ENCODE measurements around the gene ANKRD35.
A peak's percentile ranks its signal among the peaks of the same experiment; 100 is the strongest.

ANKRD35 gene

DNA sequence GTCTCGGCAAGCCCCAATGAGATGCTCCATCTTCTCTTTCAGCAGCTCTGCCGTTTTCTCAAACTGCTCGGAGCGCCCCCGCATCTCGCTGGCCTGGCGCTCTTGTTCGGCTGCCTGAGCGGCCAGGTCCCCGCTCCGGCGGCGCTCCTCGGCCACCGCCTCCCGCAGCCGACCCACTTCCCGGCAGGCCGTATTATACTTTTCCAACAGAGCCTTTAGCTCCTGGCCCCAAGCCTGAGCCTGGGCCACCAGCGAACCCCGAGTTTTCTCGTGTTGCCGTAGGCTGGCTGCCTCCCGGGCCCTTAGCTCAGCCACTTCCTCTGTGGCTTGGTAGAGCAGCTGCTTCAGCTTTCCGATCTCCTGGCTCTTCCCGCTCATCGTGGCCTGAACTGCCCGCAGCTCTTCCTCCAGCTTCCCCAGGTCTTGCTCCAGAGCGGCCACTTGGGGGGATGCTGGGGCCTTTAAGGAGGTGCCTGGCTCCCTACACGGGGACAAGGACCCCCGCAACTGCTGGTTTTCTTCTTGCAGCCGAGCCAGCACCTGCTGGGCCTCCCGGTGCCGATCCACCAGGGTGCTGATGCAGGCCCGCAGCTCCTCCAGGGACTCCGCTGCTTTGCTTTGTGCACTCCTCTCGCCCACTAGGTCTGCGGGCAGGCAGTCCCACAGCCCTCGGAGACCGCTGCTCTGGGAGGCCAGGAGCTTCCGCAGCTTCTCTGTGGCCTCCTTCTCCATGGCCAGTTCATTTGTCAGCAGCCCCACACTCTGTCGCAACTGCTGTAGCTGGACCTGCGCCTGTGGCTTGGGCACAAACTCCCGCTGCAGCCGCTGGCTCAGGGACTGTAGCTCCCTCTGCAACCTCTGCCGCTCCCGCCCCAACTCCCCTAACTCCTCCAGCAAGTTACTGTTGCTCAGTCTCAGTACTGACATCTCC lies 13.4 kb downstream of the ANKRD35 start:
- Histone ChIP-seq H3K27ac (ENCODE audit: insufficient read depth in 1 of 2, low read depth in 1 of 2, low read length in 2 of 2, poor library complexity in 1 of 2, severe bottlenecking in 2 of 2) (peak overlapping the region in 1 of 2 experiments; percentile 33), H3K9me3 (ENCODE audit: control extremely low read depth in 1 of 5, control insufficient read depth in 4 of 5, insufficient read depth in 2 of 5, low read depth in 1 of 5, low read length in 4 of 5) (no peaks in the 10 kb centered on the region), H3K4me3 (ENCODE audit: control insufficient read depth in 1 of 7, extremely low read depth in 1 of 7, insufficient read depth in 4 of 7, low read depth in 2 of 7, low read length in 6 of 7) (peak overlapping the region; percentile 19 to 74 (median 58)), H3K27me3 (replicated peaks in 2 of 5; ENCODE audit: control insufficient read depth in 4 of 5, insufficient read depth in 5 of 5, low read length in 4 of 5) (peaks cover 0 to 2% (median 0%) of the 10 kb centered on the region in 5 experiments), H3K4me1 (ENCODE audit: control extremely low read depth in 1 of 4, control insufficient read depth in 4 of 4, insufficient read depth in 4 of 4, low read length in 3 of 4) (peaks cover 0 to 25% (median 17%) of the 10 kb centered on the region in 4 experiments), H3K36me3 (ENCODE audit: control insufficient read depth in 4 of 4, insufficient read depth in 4 of 4, low read length in 3 of 4) (peaks cover 0 to 2% (median 0%) of the 10 kb centered on the region in 4 experiments)
- DNase-seq: peak; percentile 31 to 70 (median 62)
- WGBS (ENCODE audit: insufficient coverage): 26% methylated on average over 43 of the region's 47 CpGs
- POLR2A ChIA-PET: interaction anchor here (1.1 to 2.3 kb wide), 2 partner anchors 13 to 27 kb away, joined by 3 to 11 read pairs; partner anchors contain the start of genes NUDT17 and PIAS3
- CTCF ChIA-PET: interaction anchor here (0.7 to 3.3 kb wide), 16 partner anchors 9 to 85 kb away, joined by 3 to 19 read pairs (median 4); partner anchors contain the start of genes ANKRD35, LIX1L, NUDT17 and PEX11B

DNA sequence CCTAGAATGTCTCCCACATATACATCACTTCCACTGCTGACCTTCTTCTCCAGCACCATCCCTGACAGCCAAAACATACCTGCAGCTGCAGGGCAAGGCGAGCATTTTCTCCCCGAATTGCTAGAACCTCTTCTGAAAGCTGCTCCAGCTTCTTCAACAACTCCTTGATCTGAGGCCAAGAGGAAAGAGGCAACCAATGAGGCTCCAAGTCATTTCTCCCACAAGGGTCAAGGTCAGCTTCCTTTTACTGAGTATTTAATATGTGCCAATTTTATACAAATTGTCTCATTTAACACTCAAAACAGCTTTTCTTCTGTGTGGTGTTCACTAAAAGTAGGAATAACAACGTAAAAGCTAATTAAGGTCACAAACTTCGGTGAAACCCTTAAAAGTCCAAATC lies 17.4 kb downstream of the ANKRD35 start:
- ChIA-PET POLR2A (no interaction called here), CTCF (interaction anchor here (1.2 kb wide), 1 partner anchor 11 kb away, joined by 3 read pairs; no protein-coding TSS in a partner anchor)
- Histone ChIP-seq H3K27me3 (replicated peaks in 2 of 5; ENCODE audit: control insufficient read depth in 4 of 5, insufficient read depth in 5 of 5, low read length in 4 of 5) (peaks cover 0 to 2% (median 0%) of the 10 kb centered on the region in 5 experiments), H3K4me1 (ENCODE audit: control extremely low read depth in 1 of 4, control insufficient read depth in 4 of 4, insufficient read depth in 4 of 4, low read length in 3 of 4) (peaks cover 0 to 24% (median 17%) of the 10 kb centered on the region in 4 experiments), H3K27ac (ENCODE audit: insufficient read depth in 1 of 2, low read depth in 1 of 2, low read length in 2 of 2, poor library complexity in 1 of 2, severe bottlenecking in 2 of 2) (no peak overlapping the region), H3K4me3 (ENCODE audit: control insufficient read depth in 1 of 7, extremely low read depth in 1 of 7, insufficient read depth in 4 of 7, low read depth in 2 of 7, low read length in 6 of 7) (no peak overlapping the region), H3K36me3 (ENCODE audit: control insufficient read depth in 4 of 4, insufficient read depth in 4 of 4, low read length in 3 of 4) (peaks cover 0 to 4% (median 0%) of the 10 kb centered on the region in 4 experiments), H3K9me3 (ENCODE audit: control extremely low read depth in 1 of 5, control insufficient read depth in 4 of 5, insufficient read depth in 2 of 5, low read depth in 1 of 5, low read length in 4 of 5) (no peaks in the 10 kb centered on the region)
- DNase-seq: no peak
- 97% methylated on average over 4 of the region's 4 CpGs for WGBS (ENCODE audit: insufficient coverage)

DNA sequence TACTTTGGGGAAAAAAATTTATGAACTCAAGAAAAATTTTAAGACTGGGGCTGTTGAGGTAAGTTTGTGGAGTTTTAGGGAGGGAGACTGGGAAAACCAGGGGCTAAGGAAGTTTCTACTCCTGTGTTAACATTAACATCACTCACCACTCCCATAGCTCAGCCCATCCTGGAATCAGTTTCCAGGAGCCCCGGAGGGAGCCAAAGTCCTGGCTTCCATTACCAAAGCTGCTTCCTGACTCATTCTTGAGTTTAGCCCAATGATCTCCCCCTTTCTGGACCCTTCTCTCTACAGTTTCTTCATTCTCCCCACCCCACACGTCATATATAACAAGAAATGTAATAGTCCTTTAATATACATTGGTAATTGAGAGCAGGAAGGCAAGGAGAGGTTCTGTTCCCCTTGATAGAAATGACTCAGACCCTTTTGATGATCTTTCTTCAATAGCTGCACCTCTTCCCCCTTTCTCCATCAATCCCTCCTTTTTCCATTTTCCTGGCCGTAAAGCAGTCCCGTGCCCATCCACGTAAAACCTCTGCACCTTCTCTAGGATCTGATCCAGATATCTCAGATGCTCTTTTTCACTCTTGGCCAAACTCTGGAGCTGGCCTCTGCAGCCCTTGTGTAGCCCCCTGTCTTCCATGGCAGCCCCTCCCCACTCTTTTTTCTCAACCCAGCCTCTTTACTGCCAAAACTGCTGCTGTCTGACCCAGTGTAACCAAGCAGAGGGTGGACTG lies 22.2 kb downstream of the ANKRD35 start:
- no peak for DNase-seq
- Histone ChIP-seq H3K27me3 (replicated peaks in 2 of 5; ENCODE audit: control insufficient read depth in 4 of 5, insufficient read depth in 5 of 5, low read length in 4 of 5) (no peaks in the 10 kb centered on the region), H3K27ac (ENCODE audit: insufficient read depth in 1 of 2, low read depth in 1 of 2, low read length in 2 of 2, poor library complexity in 1 of 2, severe bottlenecking in 2 of 2) (no peak overlapping the region), H3K4me1 (ENCODE audit: control extremely low read depth in 1 of 4, control insufficient read depth in 4 of 4, insufficient read depth in 4 of 4, low read length in 3 of 4) (peaks cover 0 to 11% (median 6%) of the 10 kb centered on the region in 4 experiments), H3K9me3 (ENCODE audit: control extremely low read depth in 1 of 5, control insufficient read depth in 4 of 5, insufficient read depth in 2 of 5, low read depth in 1 of 5, low read length in 4 of 5) (no peaks in the 10 kb centered on the region), H3K4me3 (ENCODE audit: control insufficient read depth in 1 of 7, extremely low read depth in 1 of 7, insufficient read depth in 4 of 7, low read depth in 2 of 7, low read length in 6 of 7) (no peak overlapping the region), H3K36me3 (ENCODE audit: control insufficient read depth in 4 of 4, insufficient read depth in 4 of 4, low read length in 3 of 4) (peaks cover 0 to 4% (median 0%) of the 10 kb centered on the region in 4 experiments)
- 96% methylated on average over 3 of the region's 5 CpGs for WGBS (ENCODE audit: insufficient coverage)
- CTCF ChIA-PET: interaction anchor here (1.6 to 10.4 kb wide), 3 partner anchors 9 to 29 kb away, joined by 4 to 157 read pairs (median 6); partner anchors contain the start of gene NUDT17
- POLR2A ChIA-PET: no interaction called here

DNA sequence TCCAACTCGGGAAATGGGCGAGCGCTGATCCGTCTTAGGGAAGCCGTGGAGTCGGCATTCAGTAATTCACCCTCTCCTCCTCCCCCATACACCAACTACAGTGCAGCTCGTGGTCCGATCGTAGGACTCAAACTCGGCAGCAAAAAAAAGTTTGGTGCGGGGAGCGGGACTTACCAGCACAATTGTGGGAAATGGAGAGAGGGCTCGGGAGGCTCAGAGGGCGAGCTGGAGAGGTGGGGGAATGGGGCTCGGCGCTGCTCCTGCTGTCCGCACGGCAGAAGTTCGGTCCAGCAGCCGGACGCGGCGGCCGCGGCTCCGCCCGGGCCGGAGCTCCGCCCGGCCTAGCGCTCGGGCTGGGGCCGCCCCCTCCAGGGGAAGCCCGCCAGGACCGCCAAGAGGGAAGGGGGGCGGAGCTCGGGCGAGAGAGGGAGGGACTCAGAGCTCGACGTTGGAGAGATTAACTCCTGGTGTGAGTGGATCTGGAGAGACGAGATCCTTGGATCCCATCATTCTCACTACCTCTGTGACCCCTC lies 26.1 kb downstream of the ANKRD35 start:
- H3K36me3 ChIP-seq (ENCODE audit: control insufficient read depth in 4 of 4, insufficient read depth in 4 of 4, low read length in 3 of 4): peaks cover 7 to 21% (median 16%) of the 10 kb centered on the region in 4 experiments
- ChIA-PET CTCF (interaction anchor here (1.2 to 10.4 kb wide), 10 partner anchors 12 to 118 kb away, joined by 3 to 157 read pairs (median 13); partner anchors contain the start of genes ITGA10 and NUDT17), POLR2A (interaction anchor here (0.6 to 2.6 kb wide), 6 partner anchors 10 to 105 kb away, joined by 3 to 12 read pairs (median 8); partner anchors contain the start of genes ANKRD34A, NUDT17, PEX11B and POLR3GL)
- H3K9me3 ChIP-seq (ENCODE audit: control extremely low read depth in 1 of 5, control insufficient read depth in 4 of 5, insufficient read depth in 2 of 5, low read depth in 1 of 5, low read length in 4 of 5): no peaks in the 10 kb centered on the region
- H3K27me3 ChIP-seq (replicated peaks in 2 of 5; ENCODE audit: control insufficient read depth in 4 of 5, insufficient read depth in 5 of 5, low read length in 4 of 5): no peaks in the 10 kb centered on the region
- H3K4me1 ChIP-seq (ENCODE audit: control extremely low read depth in 1 of 4, control insufficient read depth in 4 of 4, insufficient read depth in 4 of 4, low read length in 3 of 4): peaks cover 0 to 17% (median 15%) of the 10 kb centered on the region in 4 experiments
- DNase-seq: peak; percentile 68 to 87 (median 81)
- H3K27ac ChIP-seq (ENCODE audit: insufficient read depth in 1 of 2, low read depth in 1 of 2, low read length in 2 of 2, poor library complexity in 1 of 2, severe bottlenecking in 2 of 2): peak overlapping the region; percentile 17 to 82
- peak overlapping the region; percentile 88 to 97 (median 92) for H3K4me3 ChIP-seq (ENCODE audit: control insufficient read depth in 1 of 7, extremely low read depth in 1 of 7, insufficient read depth in 4 of 7, low read depth in 2 of 7, low read length in 6 of 7)
- WGBS (ENCODE audit: insufficient coverage): 0% methylated on average over 28 of the region's 41 CpGs

DNA sequence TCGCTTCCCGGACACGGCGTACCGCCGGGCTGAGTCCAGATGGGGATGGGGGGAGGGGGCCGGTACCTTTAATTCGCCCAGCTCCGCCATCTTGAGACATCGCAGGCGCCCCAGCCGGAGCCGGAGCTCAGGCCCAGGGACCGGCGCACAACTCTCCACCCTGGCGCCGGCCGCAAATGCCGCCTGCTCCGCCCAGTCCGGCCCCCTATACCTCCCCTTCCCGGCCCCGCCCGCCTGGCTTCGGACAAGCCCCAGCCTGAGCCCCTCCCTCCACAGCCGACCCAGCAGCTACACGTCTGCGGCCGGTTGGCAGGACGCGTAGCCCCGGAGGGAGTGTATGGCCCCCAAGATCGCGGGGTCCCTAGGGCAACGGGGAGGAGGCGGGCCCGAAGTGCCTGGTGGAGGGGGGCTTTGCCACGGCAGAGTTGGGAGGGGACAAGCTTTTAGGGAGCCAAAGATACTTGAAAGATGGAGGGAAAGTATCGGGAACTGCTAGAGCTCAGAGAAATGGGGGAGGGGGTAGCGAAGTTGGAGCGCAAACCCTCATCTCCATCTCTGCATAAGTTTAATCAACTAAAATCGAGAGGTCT lies 26.7 kb downstream of the ANKRD35 start, which contains the start of gene PIAS3:
PIAS3 (minus strand) TSS at position 181 of the 590 bp plus-strand sequence; CDS start at position 90, 91 bp downstream.
- WGBS (ENCODE audit: insufficient coverage): 0% methylated on average over 31 of the region's 42 CpGs
- ChIA-PET POLR2A (interaction anchor here (0.6 to 2.6 kb wide), 7 partner anchors 9 to 105 kb away, joined by 3 to 12 read pairs (median 5); partner anchors contain the start of genes ANKRD34A, NUDT17, PEX11B and POLR3GL), CTCF (interaction anchor here (0.8 to 10.4 kb wide), 14 partner anchors 12 to 157 kb away, joined by 3 to 157 read pairs (median 4); partner anchors contain the start of genes ITGA10 and NUDT17)

More for the DNA sequence above, 26.7 kb downstream of the ANKRD35 start, which contains the start of gene PIAS3:
- DNase-seq: peak; percentile 91 to 97 (median 94)
- Histone ChIP-seq H3K27ac (ENCODE audit: insufficient read depth in 1 of 2, low read depth in 1 of 2, low read length in 2 of 2, poor library complexity in 1 of 2, severe bottlenecking in 2 of 2) (peak within 1 kb of the TSS; percentile 17 to 82), H3K27me3 (replicated peaks in 2 of 5; ENCODE audit: control insufficient read depth in 4 of 5, insufficient read depth in 5 of 5, low read length in 4 of 5) (no peaks in the 10 kb centered on the region), H3K9me3 (ENCODE audit: control extremely low read depth in 1 of 5, control insufficient read depth in 4 of 5, insufficient read depth in 2 of 5, low read depth in 1 of 5, low read length in 4 of 5) (no peaks in the 10 kb centered on the region), H3K4me3 (ENCODE audit: control insufficient read depth in 1 of 7, extremely low read depth in 1 of 7, insufficient read depth in 4 of 7, low read depth in 2 of 7, low read length in 6 of 7) (peak within 1 kb of the TSS; percentile 88 to 97 (median 92)), H3K4me1 (ENCODE audit: control extremely low read depth in 1 of 4, control insufficient read depth in 4 of 4, insufficient read depth in 4 of 4, low read length in 3 of 4) (peaks cover 0 to 17% (median 15%) of the 10 kb centered on the region in 4 experiments), H3K36me3 (ENCODE audit: control insufficient read depth in 4 of 4, insufficient read depth in 4 of 4, low read length in 3 of 4) (peaks cover 7 to 25% (median 20%) of the 10 kb centered on the region in 4 experiments)
